Measurements from ENCODE around the gene AHNAK. TPM values are rescaled to one million over a fixed set of nuclear protein-coding genes. Genes with fewer than 3 reads are reported as not detected.
A peak's percentile ranks its signal among the peaks of the same experiment; 100 is the strongest.

AHNAK gene
- total and polyA plus RNA-seq, 4 donors = 22.6 to 110 (median 38.1) TPM

GRCh38 chr11:62435846-62436660 is 110.6 kb downstream of the AHNAK start:
- Histone ChIP-seq H3K27me3 (ENCODE audit: control insufficient read depth in 4 of 4, insufficient read depth in 4 of 4, low read length in 3 of 4) (no peaks in the 10 kb centered on the region), H3K9ac (ENCODE audit: low read depth in 1 of 2, low read length in 2 of 2) (no peak overlapping the region), H3K4me3 (ENCODE audit: low read depth in 1 of 3, low read length in 3 of 3) (no peak overlapping the region), H3K36me3 (ENCODE audit: control insufficient read depth in 4 of 4, insufficient read depth in 3 of 4, low read depth in 1 of 4, low read length in 3 of 4) (no peaks in the 10 kb centered on the region), H3K4me1 (ENCODE audit: control insufficient read depth in 4 of 4, insufficient read depth in 4 of 4, low read length in 3 of 4) (peaks cover 7 to 28% (median 21%) of the 10 kb centered on the region in 4 donors), H3K9me3 (ENCODE audit: control insufficient read depth in 4 of 4, low read length in 3 of 4) (no peaks in the 10 kb centered on the region), H3K27ac (ENCODE audit: low read depth in 1 of 2, low read length in 2 of 2) (no peak overlapping the region)
- no peak for TF ChIP-seq FOXA1 (IDR thresholded peaks at IDR 0.05)
- no peak for TF ChIP-seq CTCF (IDR thresholded peaks at IDR 0.05; ENCODE audit: low read depth, low read length, missing input control)
- TF ChIP-seq, protein P1, sequence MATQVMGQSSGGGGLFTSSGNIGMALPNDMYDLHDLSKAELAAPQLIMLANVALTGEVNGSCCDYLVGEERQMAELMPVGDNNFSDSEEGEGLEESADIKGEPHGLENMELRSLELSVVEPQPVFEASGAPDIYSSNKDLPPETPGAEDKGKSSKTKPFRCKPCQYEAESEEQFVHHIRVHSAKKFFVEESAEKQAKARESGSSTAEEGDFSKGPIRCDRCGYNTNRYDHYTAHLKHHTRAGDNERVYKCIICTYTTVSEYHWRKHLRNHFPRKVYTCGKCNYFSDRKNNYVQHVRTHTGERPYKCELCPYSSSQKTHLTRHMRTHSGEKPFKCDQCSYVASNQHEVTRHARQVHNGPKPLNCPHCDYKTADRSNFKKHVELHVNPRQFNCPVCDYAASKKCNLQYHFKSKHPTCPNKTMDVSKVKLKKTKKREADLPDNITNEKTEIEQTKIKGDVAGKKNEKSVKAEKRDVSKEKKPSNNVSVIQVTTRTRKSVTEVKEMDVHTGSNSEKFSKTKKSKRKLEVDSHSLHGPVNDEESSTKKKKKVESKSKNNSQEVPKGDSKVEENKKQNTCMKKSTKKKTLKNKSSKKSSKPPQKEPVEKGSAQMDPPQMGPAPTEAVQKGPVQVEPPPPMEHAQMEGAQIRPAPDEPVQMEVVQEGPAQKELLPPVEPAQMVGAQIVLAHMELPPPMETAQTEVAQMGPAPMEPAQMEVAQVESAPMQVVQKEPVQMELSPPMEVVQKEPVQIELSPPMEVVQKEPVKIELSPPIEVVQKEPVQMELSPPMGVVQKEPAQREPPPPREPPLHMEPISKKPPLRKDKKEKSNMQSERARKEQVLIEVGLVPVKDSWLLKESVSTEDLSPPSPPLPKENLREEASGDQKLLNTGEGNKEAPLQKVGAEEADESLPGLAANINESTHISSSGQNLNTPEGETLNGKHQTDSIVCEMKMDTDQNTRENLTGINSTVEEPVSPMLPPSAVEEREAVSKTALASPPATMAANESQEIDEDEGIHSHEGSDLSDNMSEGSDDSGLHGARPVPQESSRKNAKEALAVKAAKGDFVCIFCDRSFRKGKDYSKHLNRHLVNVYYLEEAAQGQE (IDR thresholded peaks at IDR 0.05) = no peak
- no peak for TF ChIP-seq FOXA2 (IDR thresholded peaks at IDR 0.05)
- TF ChIP-seq, protein P2, sequence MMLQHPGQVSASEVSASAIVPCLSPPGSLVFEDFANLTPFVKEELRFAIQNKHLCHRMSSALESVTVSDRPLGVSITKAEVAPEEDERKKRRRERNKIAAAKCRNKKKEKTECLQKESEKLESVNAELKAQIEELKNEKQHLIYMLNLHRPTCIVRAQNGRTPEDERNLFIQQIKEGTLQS (IDR thresholded peaks at IDR 0.05) = no peak
- TF ChIP-seq YY1 (IDR thresholded peaks at IDR 0.05) = no peak
- no peak for TF ChIP-seq RAD21 (IDR thresholded peaks at IDR 0.05)
- no peak for TF ChIP-seq SP1 (IDR thresholded peaks at IDR 0.05)
- no peak for TF ChIP-seq HNF4G (IDR thresholded peaks at IDR 0.05)
- no peak for TF ChIP-seq EGR1 (IDR thresholded peaks at IDR 0.05; ENCODE audit: low read depth in 2 of 2)
- 75% methylated on average over 5 of the region's 5 CpGs for WGBS
- no peak for DNase-seq (ENCODE audit: low spot score)

- Histone ChIP-seq H3K9ac (ENCODE audit: low read depth in 1 of 2, low read length in 2 of 2) (no peak overlapping the region), H3K9me3 (ENCODE audit: control insufficient read depth in 4 of 4, low read length in 3 of 4) (no peaks in the 10 kb centered on the region), H3K36me3 (ENCODE audit: control insufficient read depth in 4 of 4, insufficient read depth in 3 of 4, low read depth in 1 of 4, low read length in 3 of 4) (no peaks in the 10 kb centered on the region), H3K4me3 (ENCODE audit: low read depth in 1 of 3, low read length in 3 of 3) (no peak overlapping the region), H3K4me1 (ENCODE audit: control insufficient read depth in 4 of 4, insufficient read depth in 4 of 4, low read length in 3 of 4) (peaks cover 7 to 25% (median 22%) of the 10 kb centered on the region in 4 donors), H3K27me3 (ENCODE audit: control insufficient read depth in 4 of 4, insufficient read depth in 4 of 4, low read length in 3 of 4) (no peaks in the 10 kb centered on the region), H3K27ac (ENCODE audit: low read depth in 1 of 2, low read length in 2 of 2) (peak overlapping the region in 1 of 2 donors; percentile 14)
- WGBS = 76% methylated on average over 6 of the region's 6 CpGs
- DNase-seq (ENCODE audit: low spot score) = no peak
- TF ChIP-seq EGR1 (IDR thresholded peaks at IDR 0.05; ENCODE audit: low read depth in 2 of 2) (no peak), YY1 (IDR thresholded peaks at IDR 0.05) (no peak), NR2F2 (IDR thresholded peaks at IDR 0.05) (no peak), JUND (IDR thresholded peaks at IDR 0.05) (no peak), FOXA1 (IDR thresholded peaks at IDR 0.05) (no peak), GABPA (IDR thresholded peaks at IDR 0.05 in 1 of 2, conservative IDR thresholded peaks at IDR 0.05 in 1 of 2) (no peak), TAF1 (conservative IDR thresholded peaks at IDR 0.05) (no peak), CTCF (IDR thresholded peaks at IDR 0.05; ENCODE audit: low read depth, low read length, missing input control) (no peak), RXRA (IDR thresholded peaks at IDR 0.05) (no peak), MAX (IDR thresholded peaks at IDR 0.05) (no peak)
- TF ChIP-seq, protein P3, sequence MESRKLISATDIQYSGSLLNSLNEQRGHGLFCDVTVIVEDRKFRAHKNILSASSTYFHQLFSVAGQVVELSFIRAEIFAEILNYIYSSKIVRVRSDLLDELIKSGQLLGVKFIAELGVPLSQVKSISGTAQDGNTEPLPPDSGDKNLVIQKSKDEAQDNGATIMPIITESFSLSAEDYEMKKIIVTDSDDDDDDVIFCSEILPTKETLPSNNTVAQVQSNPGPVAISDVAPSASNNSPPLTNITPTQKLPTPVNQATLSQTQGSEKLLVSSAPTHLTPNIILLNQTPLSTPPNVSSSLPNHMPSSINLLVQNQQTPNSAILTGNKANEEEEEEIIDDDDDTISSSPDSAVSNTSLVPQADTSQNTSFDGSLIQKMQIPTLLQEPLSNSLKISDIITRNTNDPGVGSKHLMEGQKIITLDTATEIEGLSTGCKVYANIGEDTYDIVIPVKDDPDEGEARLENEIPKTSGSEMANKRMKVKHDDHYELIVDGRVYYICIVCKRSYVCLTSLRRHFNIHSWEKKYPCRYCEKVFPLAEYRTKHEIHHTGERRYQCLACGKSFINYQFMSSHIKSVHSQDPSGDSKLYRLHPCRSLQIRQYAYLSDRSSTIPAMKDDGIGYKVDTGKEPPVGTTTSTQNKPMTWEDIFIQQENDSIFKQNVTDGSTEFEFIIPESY (IDR thresholded peaks at IDR 0.05) = no peak
- TF ChIP-seq, protein P1 (IDR thresholded peaks at IDR 0.05) = no peak
Measured at GRCh38 chr11:62433904-62434276, 112.7 kb downstream of the AHNAK start.
